HG03378 (cell line): Measurements from ENCODE around the gene BCDIN3D.
"Not testable (repeated sequence)": the region's sequence is repeated elsewhere in the genome, so short reads cannot be mapped to it uniquely, and the experiment has no call there.

Experiments used
- ATAC-seq: cut with Tn5 transposase; IDR thresholded peaks from one replicate; pipeline ENCODE4 v1.9.1; 2021; ENCODE audit warnings: mild to moderate bottlenecking, moderate library complexity; ENCODE audit not compliant: unreplicated experiment

BCDIN3D gene

DNA sequence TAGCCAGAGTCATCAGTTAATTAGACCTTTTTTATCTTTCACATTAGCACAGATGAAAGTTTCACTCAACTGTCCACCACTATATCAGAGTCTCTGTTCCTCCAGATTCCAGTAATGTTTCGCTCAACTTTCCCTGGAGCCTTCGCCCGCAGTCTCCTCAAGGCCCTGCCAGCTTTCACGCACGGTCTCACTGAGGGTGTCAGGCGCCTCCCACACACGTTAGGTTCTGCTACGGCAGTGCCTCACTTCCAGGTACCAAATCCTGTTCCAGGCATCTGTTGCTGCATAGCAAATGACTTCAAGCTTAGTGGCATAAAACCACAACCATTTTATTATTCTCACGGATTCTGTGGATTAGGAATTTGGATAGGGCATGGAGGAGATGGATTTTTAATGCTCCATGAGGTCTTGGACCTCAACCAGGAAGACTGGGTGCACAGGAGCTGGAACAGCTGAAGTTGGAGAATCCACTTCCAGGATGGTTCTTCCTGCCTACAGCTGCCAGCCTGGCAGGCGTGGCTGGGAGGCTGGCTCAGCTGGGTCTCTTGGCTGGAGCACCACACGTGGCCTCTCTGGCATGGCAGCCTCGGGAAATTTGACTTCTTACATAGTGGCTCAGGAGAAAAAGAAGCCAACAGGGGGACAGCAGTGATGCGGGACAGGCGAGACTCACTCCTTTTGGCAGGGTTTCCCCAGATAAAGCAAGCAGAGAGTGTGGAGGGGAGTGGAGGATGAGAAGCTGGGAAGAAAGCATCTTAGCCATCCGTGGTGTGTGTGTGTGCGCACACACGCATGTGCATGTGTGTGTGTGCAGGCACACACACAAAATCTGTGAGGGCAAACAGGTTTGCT is 21.3 kb upstream of the BCDIN3D start:
- ATAC-seq = no peak

GRCh38 chr12:49860921-49861320 is 18.0 kb upstream of the BCDIN3D start:
- ATAC-seq = not testable (repeated sequence)

DNA sequence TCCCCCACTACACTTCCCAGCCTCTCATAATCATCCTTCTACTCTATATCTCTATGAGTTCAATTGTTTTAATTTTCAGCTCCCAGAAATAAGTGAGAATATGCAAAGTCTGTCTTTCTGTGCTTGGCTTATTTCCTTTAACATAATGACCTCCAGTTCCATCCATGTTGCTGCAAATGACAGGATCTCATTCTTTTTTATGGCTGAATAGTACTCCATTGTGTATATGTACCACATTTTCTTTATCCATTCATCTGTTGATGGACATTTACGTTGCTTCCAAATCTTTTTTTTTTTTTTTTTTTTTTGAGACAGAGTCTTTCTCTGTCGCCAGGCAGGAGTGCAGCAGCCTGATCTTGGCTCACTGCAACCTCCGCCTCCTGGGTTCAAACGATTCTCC is 13.0 kb upstream of the BCDIN3D start:
- not testable (repeated sequence) for ATAC-seq

GRCh38 chr12:49854976-49855375 is 12.1 kb upstream of the BCDIN3D start:
- no peak for ATAC-seq

GRCh38 chr12:49853671-49854070 is 10.8 kb upstream of the BCDIN3D start:
- no peak for ATAC-seq

GRCh38 chr12:49847161-49847560 is 4.3 kb upstream of the BCDIN3D start:
- no peak for ATAC-seq

GRCh38 chr12:49846032-49846431 is 3.1 kb upstream of the BCDIN3D start:
- no peak for ATAC-seq

DNA sequence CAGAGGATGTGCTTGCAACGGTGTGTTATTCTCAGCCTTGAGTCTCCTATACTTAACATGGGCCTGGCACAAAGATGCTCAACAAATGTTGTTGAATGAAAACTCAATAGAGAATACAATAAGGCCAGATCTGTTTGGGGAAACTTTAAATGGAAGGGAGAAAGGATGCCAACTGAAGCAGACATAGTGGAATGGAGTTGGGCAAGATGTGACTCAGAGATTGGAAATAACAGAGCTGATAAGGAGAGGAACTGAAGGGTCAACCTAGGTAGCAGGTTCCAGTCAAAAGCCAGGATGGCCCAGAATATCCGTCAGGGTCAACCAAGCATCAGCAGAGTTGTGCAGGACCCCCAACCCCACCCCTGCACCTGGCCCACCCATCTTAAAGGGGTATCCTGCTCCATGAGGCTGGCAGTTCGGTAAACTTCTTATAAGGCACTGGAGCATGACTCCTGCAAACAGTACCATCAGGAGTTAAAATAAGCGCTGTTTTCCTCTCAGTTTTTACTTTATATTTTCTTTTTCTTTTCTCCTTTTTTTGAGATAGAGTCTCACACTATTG is 1.1 kb upstream of the BCDIN3D start:
- ATAC-seq = no peak

DNA sequence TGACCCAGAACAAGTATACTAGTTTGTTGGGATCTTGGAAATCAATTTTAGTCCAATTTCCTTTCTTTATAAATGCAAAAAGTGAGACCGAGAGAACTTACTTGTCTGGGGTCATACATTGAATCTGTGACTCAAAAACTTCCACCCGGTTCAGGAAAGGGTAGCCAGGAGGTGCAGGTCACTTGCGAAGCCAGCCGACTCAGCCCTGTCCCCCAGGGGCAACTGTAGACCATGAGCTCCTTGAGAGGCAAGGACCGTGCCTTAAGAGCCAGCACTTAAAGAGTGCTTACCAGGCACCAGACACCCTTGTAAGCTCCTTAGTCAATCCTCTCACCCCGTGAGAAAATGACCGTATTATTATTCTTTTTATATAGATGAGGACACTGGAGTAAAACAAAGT is 505 bp upstream of the BCDIN3D start:
- no peak for ATAC-seq

DNA sequence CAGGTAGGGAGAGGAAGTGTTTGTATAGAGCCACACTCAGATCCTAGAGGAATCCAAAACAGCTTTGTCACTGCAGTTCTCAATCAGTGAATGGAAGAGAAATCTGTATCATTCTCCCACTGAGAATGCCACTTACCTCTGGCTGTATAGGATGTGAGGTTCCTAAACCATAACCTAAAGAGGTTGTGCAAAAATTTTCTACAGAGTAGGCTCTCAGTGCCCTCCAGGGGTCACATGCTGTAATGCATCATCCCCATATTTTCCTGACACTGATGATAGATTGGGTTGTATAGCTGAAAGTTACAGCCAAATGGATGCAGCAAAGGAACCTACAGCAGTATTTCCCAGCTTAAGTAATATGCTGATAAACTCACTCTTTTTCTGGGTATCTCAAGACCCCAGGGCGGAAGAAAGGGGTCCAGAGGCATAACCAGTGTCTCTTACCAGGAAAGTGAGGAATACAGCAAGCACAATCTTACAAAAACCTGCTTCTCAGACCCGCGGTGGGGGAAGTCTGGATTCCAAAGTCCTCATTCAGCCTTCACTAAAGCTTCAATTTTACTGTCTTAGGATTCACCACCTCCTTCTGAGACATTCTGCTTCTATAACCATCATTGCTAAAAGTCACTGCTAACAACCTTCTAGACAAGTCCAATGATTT is 3.8 kb downstream of the BCDIN3D start:
- ATAC-seq = no peak

GRCh38 chr12:49832836-49833421 is 10.0 kb downstream of the BCDIN3D start:
- ATAC-seq = no peak

- no peak for ATAC-seq
Observed at GRCh38 chr12:49831717-49832116, 11.2 kb downstream of the BCDIN3D start.

GRCh38 chr12:49828133-49829091 is 14.5 kb downstream of the BCDIN3D start, which contains the start of gene NCKAP5L:
TSS of gene NCKAP5L (minus strand) at chr12:49828413. CDS start at chr12:49804044, 24,369 bp downstream.
- ATAC-seq = peak; percentile 73

- no peak for ATAC-seq
Observed at GRCh38 chr12:49827401-49828099, 15.4 kb downstream of the BCDIN3D start.

GRCh38 chr12:49827051-49827400 is 15.9 kb downstream of the BCDIN3D start:
- ATAC-seq = no peak

DNA sequence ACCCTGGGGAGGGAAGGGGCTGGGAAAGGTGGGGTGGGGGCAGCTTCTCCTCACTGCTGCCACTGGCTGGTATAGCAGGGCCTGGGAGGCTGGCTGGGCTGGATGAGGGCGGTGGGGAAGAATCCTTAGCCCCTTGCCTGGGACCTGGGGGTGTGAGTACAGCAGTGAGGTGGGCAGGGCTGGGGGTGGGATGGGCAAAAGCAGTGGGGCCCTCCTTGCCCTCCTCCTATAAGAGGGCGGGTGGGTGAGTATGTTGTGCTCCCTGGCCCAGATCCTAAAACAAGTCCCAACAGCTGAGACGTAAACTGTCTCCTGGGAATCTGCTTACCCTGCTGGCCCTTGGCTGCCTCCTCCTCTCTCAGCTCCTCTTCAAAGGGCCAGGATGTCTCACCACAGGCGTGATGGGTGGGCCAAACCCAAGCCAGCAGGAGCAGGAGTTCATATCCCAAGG is 16.9 kb downstream of the BCDIN3D start:
- no peak for ATAC-seq

- ATAC-seq = no peak
Observed at GRCh38 chr12:49825360-49825970, 17.4 kb downstream of the BCDIN3D start.

GRCh38 chr12:49824895-49825294 is 18.0 kb downstream of the BCDIN3D start:
- ATAC-seq = no peak

DNA sequence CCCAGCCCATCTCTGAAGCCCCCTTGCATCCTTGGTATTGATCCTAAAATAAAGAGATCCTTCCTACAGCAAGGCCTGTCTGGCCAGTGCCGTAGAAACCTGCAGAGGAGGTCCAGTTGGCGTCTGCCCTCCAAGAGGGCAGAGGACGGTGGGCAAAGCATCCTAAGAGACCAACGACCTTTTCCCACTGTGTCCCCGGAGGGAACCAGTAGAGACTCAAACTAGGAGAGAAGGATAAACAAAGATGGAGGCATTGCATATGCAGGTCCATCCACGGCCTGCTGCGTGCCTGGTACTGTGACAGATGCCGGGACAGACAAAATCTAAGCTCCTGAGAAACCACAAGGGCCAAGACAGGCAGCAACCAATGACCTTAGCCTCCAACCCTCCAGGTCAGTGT is 18.5 kb downstream of the BCDIN3D start:
- no peak for ATAC-seq
